Measurements from ENCODE around the gene SLC35A3.

SLC35A3 gene

GRCh38 chr1:100077531-100077930 lies 107.7 kb downstream of the SLC35A3 start:
- DNase-seq = no peak

GRCh38 chr1:100080331-100080730 lies 110.5 kb downstream of the SLC35A3 start:
- DNase-seq = no peak
